Measurements from ENCODE around the gene EBLN2.

DNA sequence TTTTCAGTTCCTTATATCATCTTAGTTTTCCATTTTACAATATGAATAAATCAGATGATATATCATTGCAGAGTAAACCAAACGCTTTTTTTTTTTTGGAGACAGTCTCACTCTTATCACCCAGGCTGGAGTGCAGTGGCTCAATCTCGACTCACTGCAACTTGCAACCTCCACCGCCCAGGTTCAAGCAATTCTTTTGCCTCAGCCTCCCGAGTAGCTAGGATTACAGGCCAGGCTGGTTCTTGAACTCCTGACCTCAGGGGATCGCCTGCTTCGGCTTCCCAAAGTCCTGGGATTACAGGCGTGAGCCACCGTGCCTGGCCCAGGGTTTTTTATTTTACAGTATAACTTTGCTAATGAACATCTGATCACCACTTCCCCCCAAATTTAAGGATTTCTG is 5.9 kb upstream of the EBLN2 start:
- TF ChIP-seq, protein P1, sequence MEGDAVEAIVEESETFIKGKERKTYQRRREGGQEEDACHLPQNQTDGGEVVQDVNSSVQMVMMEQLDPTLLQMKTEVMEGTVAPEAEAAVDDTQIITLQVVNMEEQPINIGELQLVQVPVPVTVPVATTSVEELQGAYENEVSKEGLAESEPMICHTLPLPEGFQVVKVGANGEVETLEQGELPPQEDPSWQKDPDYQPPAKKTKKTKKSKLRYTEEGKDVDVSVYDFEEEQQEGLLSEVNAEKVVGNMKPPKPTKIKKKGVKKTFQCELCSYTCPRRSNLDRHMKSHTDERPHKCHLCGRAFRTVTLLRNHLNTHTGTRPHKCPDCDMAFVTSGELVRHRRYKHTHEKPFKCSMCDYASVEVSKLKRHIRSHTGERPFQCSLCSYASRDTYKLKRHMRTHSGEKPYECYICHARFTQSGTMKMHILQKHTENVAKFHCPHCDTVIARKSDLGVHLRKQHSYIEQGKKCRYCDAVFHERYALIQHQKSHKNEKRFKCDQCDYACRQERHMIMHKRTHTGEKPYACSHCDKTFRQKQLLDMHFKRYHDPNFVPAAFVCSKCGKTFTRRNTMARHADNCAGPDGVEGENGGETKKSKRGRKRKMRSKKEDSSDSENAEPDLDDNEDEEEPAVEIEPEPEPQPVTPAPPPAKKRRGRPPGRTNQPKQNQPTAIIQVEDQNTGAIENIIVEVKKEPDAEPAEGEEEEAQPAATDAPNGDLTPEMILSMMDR (IDR thresholded peaks at IDR 0.05): no peak
- TF ChIP-seq EP300 (IDR thresholded peaks at IDR 0.05) (no peak), POLR2A (IDR thresholded peaks at IDR 0.05) (no peak), POLR2AphosphoS5 (IDR thresholded peaks at IDR 0.05) (no peak)

Measured in stomach (tissue), 4 donors.